ENCODE data around the gene COQ5.
A peak's percentile ranks its signal among the peaks of the same experiment; 100 is the strongest.
"Not testable (repeated sequence)": the region's sequence is repeated elsewhere in the genome, so short reads cannot be mapped to it uniquely, and the experiment has no call there.

The COQ5 gene

GRCh38 chr12:120522568-120522967 lies 6.4 kb downstream of the COQ5 start:
- no peak for DNase-seq

- DNase-seq, result not testable (repeated sequence)
These were observed 9.6 kb downstream of the COQ5 start for GRCh38 chr12:120519324-120519723.

GRCh38 chr12:120515496-120515895 lies 13.5 kb downstream of the COQ5 start:
- no peak for DNase-seq

GRCh38 chr12:120514002-120514401 lies 15.0 kb downstream of the COQ5 start:
- no peak for DNase-seq

- DNase-seq, result no peak
These were observed 20.4 kb downstream of the COQ5 start for GRCh38 chr12:120508537-120508936.

- DNase-seq, result no peak
These were observed 24.4 kb downstream of the COQ5 start for GRCh38 chr12:120504587-120504986.

GRCh38 chr12:120500581-120500980 lies 28.4 kb downstream of the COQ5 start:
- DNase-seq, result no peak

- no peak for DNase-seq
These were observed 30.0 kb downstream of the COQ5 start for GRCh38 chr12:120498870-120499515.

- DNase-seq, result no peak
These were observed 31.3 kb downstream of the COQ5 start for GRCh38 chr12:120497524-120498150.

- DNase-seq, result peak; percentile 66
These were observed 32.3 kb downstream of the COQ5 start for GRCh38 chr12:120496413-120497340.

- peak; percentile 96 for DNase-seq
These were observed 33.1 kb downstream of the COQ5 start, which contains the start of gene DYNLL1 for GRCh38 chr12:120495731-120496412. DYNLL1 (plus strand) TSS chr12:120496113; CDS start chr12:120496422, 309 bp downstream.

- no peak for DNase-seq
These were observed 33.7 kb downstream of the COQ5 start for GRCh38 chr12:120495186-120495730.

- no peak for DNase-seq
These were observed 38.0 kb downstream of the COQ5 start for GRCh38 chr12:120490833-120491512.

GRCh38 chr12:120490325-120490724 lies 38.6 kb downstream of the COQ5 start:
- DNase-seq, result no peak

GRCh38 chr12:120489018-120489417 lies 39.9 kb downstream of the COQ5 start:
- no peak for DNase-seq

- no peak for DNase-seq
These were observed 40.8 kb downstream of the COQ5 start for GRCh38 chr12:120488057-120488640.

GRCh38 chr12:120487552-120487951 lies 41.4 kb downstream of the COQ5 start:
- DNase-seq, result not testable (repeated sequence)

GRCh38 chr12:120485961-120486881 lies 42.7 kb downstream of the COQ5 start:
- no peak for DNase-seq

- peak; percentile 42 for DNase-seq
These were observed 45.3 kb downstream of the COQ5 start for GRCh38 chr12:120483621-120484020.

GRCh38 chr12:120481022-120481767 lies 47.8 kb downstream of the COQ5 start:
- no peak for DNase-seq

Measured in inflammatory macrophage treated with lipopolysaccharide for 4 hours (primary cell).